ENCODE measurements around the gene KRT74. TPM values are rescaled to one million over a fixed set of nuclear protein-coding genes. Genes with fewer than 3 reads are reported as not detected.

The KRT74 gene
- total and polyA plus RNA-seq, 4 donors = not detected

- 65% methylated on average over 8 of the region's 8 CpGs for WGBS
- no peaks in the 10 kb centered on the region for H3K9me3 ChIP-seq (ENCODE audit: control insufficient read depth in 4 of 4, low read length in 3 of 4)
- no peak for DNase-seq (ENCODE audit: low spot score)
- H3K27me3 ChIP-seq (ENCODE audit: control insufficient read depth in 4 of 4, insufficient read depth in 4 of 4, low read length in 3 of 4) = peaks cover 0 to 3% (median under 1%) of the 10 kb centered on the region in 4 donors
- no peak overlapping the region for H3K9ac ChIP-seq (ENCODE audit: low read depth in 1 of 2, low read length in 2 of 2)
- TF ChIP-seq JUND (IDR thresholded peaks at IDR 0.05) (no peak), TAF1 (conservative IDR thresholded peaks at IDR 0.05) (no peak), NR2F2 (IDR thresholded peaks at IDR 0.05) (no peak), HNF4A (conservative IDR thresholded peaks at IDR 0.05) (no peak), GABPA (IDR thresholded peaks at IDR 0.05 in 1 of 2, conservative IDR thresholded peaks at IDR 0.05 in 1 of 2) (no peak), CTCF (IDR thresholded peaks at IDR 0.05; ENCODE audit: low read depth, low read length, missing input control) (no peak)
- no peaks in the 10 kb centered on the region for H3K4me1 ChIP-seq (ENCODE audit: control insufficient read depth in 4 of 4, insufficient read depth in 4 of 4, low read length in 3 of 4)
- H3K36me3 ChIP-seq (ENCODE audit: control insufficient read depth in 4 of 4, insufficient read depth in 3 of 4, low read depth in 1 of 4, low read length in 3 of 4) = no peaks in the 10 kb centered on the region
- H3K4me3 ChIP-seq (ENCODE audit: low read depth in 1 of 3, low read length in 3 of 3) = no peak overlapping the region
- H3K27ac ChIP-seq (ENCODE audit: low read depth in 1 of 2, low read length in 2 of 2) = no peak overlapping the region
Observed at GRCh38 chr12:52608826-52609630, 35.4 kb upstream of the KRT74 start.

- Histone ChIP-seq H3K4me3 (ENCODE audit: low read depth in 1 of 3, low read length in 3 of 3) (no peak overlapping the region), H3K9ac (ENCODE audit: low read depth in 1 of 2, low read length in 2 of 2) (no peak overlapping the region), H3K27me3 (ENCODE audit: control insufficient read depth in 4 of 4, insufficient read depth in 4 of 4, low read length in 3 of 4) (peaks cover 0 to 3% (median under 1%) of the 10 kb centered on the region in 4 donors), H3K36me3 (ENCODE audit: control insufficient read depth in 4 of 4, insufficient read depth in 3 of 4, low read depth in 1 of 4, low read length in 3 of 4) (no peaks in the 10 kb centered on the region), H3K9me3 (ENCODE audit: control insufficient read depth in 4 of 4, low read length in 3 of 4) (no peaks in the 10 kb centered on the region), H3K4me1 (ENCODE audit: control insufficient read depth in 4 of 4, insufficient read depth in 4 of 4, low read length in 3 of 4) (no peaks in the 10 kb centered on the region), H3K27ac (ENCODE audit: low read depth in 1 of 2, low read length in 2 of 2) (no peak overlapping the region)
- 69% methylated on average over 6 of the region's 6 CpGs for WGBS
- no peak for TF ChIP-seq YY1 (IDR thresholded peaks at IDR 0.05)
- TF ChIP-seq REST (IDR thresholded peaks at IDR 0.05) = no peak
- TF ChIP-seq ATF3 (IDR thresholded peaks at IDR 0.05) = no peak
- TF ChIP-seq GABPA (IDR thresholded peaks at IDR 0.05 in 1 of 2, conservative IDR thresholded peaks at IDR 0.05 in 1 of 2) = no peak
- no peak for TF ChIP-seq RAD21 (IDR thresholded peaks at IDR 0.05)
- no peak for TF ChIP-seq JUND (IDR thresholded peaks at IDR 0.05)
- TF ChIP-seq TAF1 (conservative IDR thresholded peaks at IDR 0.05) = no peak
- TF ChIP-seq SP1 (IDR thresholded peaks at IDR 0.05) = no peak
- TF ChIP-seq MAX (IDR thresholded peaks at IDR 0.05) = no peak
- no peak for TF ChIP-seq RXRA (IDR thresholded peaks at IDR 0.05)
- TF ChIP-seq ZBTB33 (IDR thresholded peaks at IDR 0.05) = no peak
- TF ChIP-seq CTCF (IDR thresholded peaks at IDR 0.05; ENCODE audit: low read depth, low read length, missing input control) = no peak
- TF ChIP-seq NR2F2 (IDR thresholded peaks at IDR 0.05) = no peak
- TF ChIP-seq HNF4G (IDR thresholded peaks at IDR 0.05) = no peak
- TF ChIP-seq FOXA2 (IDR thresholded peaks at IDR 0.05) = no peak
- TF ChIP-seq EGR1 (IDR thresholded peaks at IDR 0.05; ENCODE audit: low read depth in 2 of 2) = no peak
- DNase-seq (ENCODE audit: low spot score) = no peak
Observed at GRCh38 chr12:52608161-52608560, 34.5 kb upstream of the KRT74 start.

All from liver (tissue), 9 donors.